ENCODE measurements around the gene L3MBTL1.

DNA sequence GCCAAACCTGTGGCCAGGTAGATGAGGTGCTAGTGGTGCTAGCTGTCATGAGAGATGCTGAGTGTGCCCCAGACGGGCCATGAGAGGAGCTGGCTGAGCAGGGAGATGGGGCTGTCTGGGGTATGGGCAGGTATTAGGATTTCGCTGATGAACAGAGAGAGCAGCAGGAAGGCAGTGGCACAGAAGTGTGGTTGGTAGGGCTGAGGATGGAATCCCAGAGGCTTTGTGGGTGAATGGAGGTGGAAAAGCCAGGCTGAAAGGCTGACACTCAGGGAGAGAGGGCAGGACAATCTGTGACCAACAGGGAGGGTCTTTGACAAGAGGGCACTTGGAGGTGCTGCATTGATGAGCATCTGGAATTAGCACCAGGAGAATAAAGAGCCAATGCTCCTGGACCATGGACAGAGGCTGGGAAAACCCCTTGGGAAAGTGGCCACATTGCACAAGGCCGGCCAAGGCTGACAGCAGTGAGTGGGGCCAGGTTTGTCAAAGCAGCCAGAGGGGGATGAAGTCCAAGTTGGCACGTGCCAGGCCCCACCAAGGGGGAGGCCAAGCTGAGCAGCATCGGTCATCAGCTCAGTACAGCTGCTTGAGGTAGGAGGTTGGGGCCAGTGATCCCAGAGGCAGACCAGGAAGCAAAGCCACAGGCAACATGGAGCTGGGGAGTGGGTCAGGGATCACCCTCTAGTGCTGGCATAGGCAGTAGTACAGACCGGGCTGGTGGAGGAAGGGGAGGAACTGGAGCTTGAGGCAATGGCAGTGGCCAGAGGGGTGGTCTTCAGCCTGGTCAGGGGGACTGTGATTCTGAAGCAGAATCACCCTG, 31.6 kb downstream of the L3MBTL1 start:
- TF ChIP-seq, protein P1, sequence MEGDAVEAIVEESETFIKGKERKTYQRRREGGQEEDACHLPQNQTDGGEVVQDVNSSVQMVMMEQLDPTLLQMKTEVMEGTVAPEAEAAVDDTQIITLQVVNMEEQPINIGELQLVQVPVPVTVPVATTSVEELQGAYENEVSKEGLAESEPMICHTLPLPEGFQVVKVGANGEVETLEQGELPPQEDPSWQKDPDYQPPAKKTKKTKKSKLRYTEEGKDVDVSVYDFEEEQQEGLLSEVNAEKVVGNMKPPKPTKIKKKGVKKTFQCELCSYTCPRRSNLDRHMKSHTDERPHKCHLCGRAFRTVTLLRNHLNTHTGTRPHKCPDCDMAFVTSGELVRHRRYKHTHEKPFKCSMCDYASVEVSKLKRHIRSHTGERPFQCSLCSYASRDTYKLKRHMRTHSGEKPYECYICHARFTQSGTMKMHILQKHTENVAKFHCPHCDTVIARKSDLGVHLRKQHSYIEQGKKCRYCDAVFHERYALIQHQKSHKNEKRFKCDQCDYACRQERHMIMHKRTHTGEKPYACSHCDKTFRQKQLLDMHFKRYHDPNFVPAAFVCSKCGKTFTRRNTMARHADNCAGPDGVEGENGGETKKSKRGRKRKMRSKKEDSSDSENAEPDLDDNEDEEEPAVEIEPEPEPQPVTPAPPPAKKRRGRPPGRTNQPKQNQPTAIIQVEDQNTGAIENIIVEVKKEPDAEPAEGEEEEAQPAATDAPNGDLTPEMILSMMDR (IDR thresholded peaks at IDR 0.05; ENCODE audit: low read length) = no peak
- TF ChIP-seq EZH2 (optimal IDR thresholded peaks at IDR 0.05; ENCODE audit: low read depth, low read length) = no peak
